OCI-LY7 (cell line): ENCODE results near the gene KCNT1. TPM values are rescaled to one million over a fixed set of nuclear protein-coding genes. Genes with fewer than 3 reads are reported as not detected.

Source experiments
- BruUV-seq: library from RNA; stranded (reverse); fragments of 400-500 nt; replicated peaks from 2 replicates; lab custom pipeline; 2021; lab: Mats Ljungman, UMichigan
- CTCF ChIA-PET: fragments of 300-600 bp; sonication (Branson Sonifier 250); formaldehyde crosslinking; loops from one replicate; lab custom pipeline; 2022; ENCODE audit warnings: antibody characterized with exemption; ENCODE audit not compliant: unreplicated experiment; lab: Charles Lee
- POLR2A ChIA-PET: fragments of 300-600 bp; sonication (Branson Sonifier 250); formaldehyde crosslinking; loops from one replicate; lab custom pipeline; 2022; ENCODE audit warnings: antibody characterized with exemption; lab: Charles Lee
- DNase-seq: peaks from one replicate; pipeline ENCODE4 v3.0.0-alpha.2; 2015; ENCODE audit warnings: low spot score
- H2AFZ ChIP-seq: fragments of 200-600 bp; sonication (generic), shearing (Covaris generic); 2 replicates; pipeline ENCODE4 v1.6.1; 2014; ENCODE audit warnings: mild to moderate bottlenecking, antibody characterized with exemption, low read length, moderate library complexity
- H3K27ac ChIP-seq: fragments of 200-600 bp; sonication (generic); 2 replicates; pipeline ENCODE4 v1.5.1; 2014; ENCODE audit warnings: mixed run types, low read depth, mild to moderate bottlenecking, moderate library complexity, low read length, inconsistent platforms; ENCODE audit not compliant: poor library complexity, severe bottlenecking
- H3K36me3 ChIP-seq: fragments of 200-600 bp; sonication (generic); 2 replicates; pipeline ENCODE4 v1.6.1; 2014; ENCODE audit warnings: mild to moderate bottlenecking, antibody characterized with exemption, low read length, moderate library complexity, mixed read lengths; ENCODE audit not compliant: insufficient read depth
- H3K4me1 ChIP-seq: fragments of 200-600 bp; sonication (generic); 2 replicates; pipeline ENCODE4 v1.5.1; 2014; ENCODE audit warnings: mild to moderate bottlenecking, low read length; ENCODE audit not compliant: insufficient read depth, poor library complexity, severe bottlenecking
- H3K4me2 ChIP-seq: fragments of 200-600 bp; sonication (generic); 2 replicates; pipeline ENCODE4 v1.6.1; 2014; ENCODE audit warnings: mild to moderate bottlenecking, low read length
- H3K4me3 ChIP-seq: fragments of 200-600 bp; sonication (generic); 2 replicates; pipeline ENCODE4 v1.5.1; 2014; ENCODE audit warnings: mild to moderate bottlenecking, low read depth, low read length; ENCODE audit not compliant: poor library complexity, severe bottlenecking
- H3K79me2 ChIP-seq: fragments of 200-600 bp; sonication (generic); 2 replicates; pipeline ENCODE4 v1.6.1; 2016; ENCODE audit warnings: low read depth, mild to moderate bottlenecking, low read length, moderate library complexity, mixed read lengths; ENCODE audit not compliant: insufficient read depth
- H3K9me2 ChIP-seq: fragments of 200-600 bp; sonication (generic); 2 replicates; pipeline ENCODE4 v1.6.1; 2016; ENCODE audit warnings: mild to moderate bottlenecking, low read length, mixed read lengths; ENCODE audit not compliant: insufficient read depth
- H3K9me3 ChIP-seq: fragments of 200-600 bp; sonication (generic); 2 replicates; pipeline ENCODE4 v1.6.1; 2014; ENCODE audit warnings: mild to moderate bottlenecking, mixed run types, low read length, mixed read lengths
- H4K20me1 ChIP-seq: fragments of 200-600 bp; sonication (generic); 2 replicates; pipeline ENCODE4 v1.6.1; 2014; ENCODE audit warnings: mild to moderate bottlenecking, antibody characterized with exemption, low read length, moderate library complexity, mixed read lengths; ENCODE audit not compliant: insufficient read depth
- CTCF ChIP-seq: fragments of 200-600 bp; sonication (generic); conservative IDR thresholded peaks from 2 replicates; pipeline ENCODE4 v1.5.1; 2014; ENCODE audit warnings: mild to moderate bottlenecking, antibody characterized with exemption, low read length, moderate library complexity, mixed read lengths
- EZH2phosphoT487 ChIP-seq: fragments of 200-600 bp; sonication (generic); IDR thresholded peaks from 2 replicates; pipeline ENCODE4 v1.6.1; 2018; ENCODE audit warnings: low read depth, borderline replicate concordance, mild to moderate bottlenecking, mixed run types, antibody characterized with exemption, low read length, moderate library complexity, mixed read lengths
- intact Hi-C: fragments of 100-400 bp; cut with micrococcal nuclease; formaldehyde crosslinking; loops from one replicate; pipeline ENCODE4 v1.10.0; 2022; ENCODE audit not compliant: unreplicated experiment
- total RNA-seq, 2 experiments: library from RNA; depleted of rRNA in 1 of 2; stranded (reverse); fragments of >200 nt in 1 of 2; shearing (Covaris generic) in 1 of 2; gene quantifications; 2 replicates each; pipeline ENCODE4 v1.2.3, GENCODE V29; 2014 to 2022

KCNT1 gene
- total RNA-seq, 2 experiments from 2014 or later: not detected

- Histone ChIP-seq H3K4me1 (no peaks in the 10 kb centered on the region), H3K36me3 (peaks cover 76% of the 10 kb centered on the region; the same call in 1 of the 2 replicates), H3K9me2 (no peaks in the 10 kb centered on the region), H3K79me2 (no peaks in the 10 kb centered on the region), H4K20me1 (no peaks in the 10 kb centered on the region), H3K4me2 (no peak overlapping the region), H3K9me3 (no peaks in the 10 kb centered on the region), H3K27ac (no peak overlapping the region), H3K4me3 (no peak overlapping the region), H2AFZ (no peak overlapping the region)
- ChIA-PET POLR2A (no interaction called here), CTCF (no interaction called here)
- no peak for DNase-seq
- TF ChIP-seq EZH2phosphoT487: no peak
- TF ChIP-seq CTCF: no peak
- intact Hi-C loops: no loop called here
- BruUV-seq: no TSS peak
Observed at GRCh38 chr9:135813671-135814290, 111.8 kb downstream of the KCNT1 start.

DNA sequence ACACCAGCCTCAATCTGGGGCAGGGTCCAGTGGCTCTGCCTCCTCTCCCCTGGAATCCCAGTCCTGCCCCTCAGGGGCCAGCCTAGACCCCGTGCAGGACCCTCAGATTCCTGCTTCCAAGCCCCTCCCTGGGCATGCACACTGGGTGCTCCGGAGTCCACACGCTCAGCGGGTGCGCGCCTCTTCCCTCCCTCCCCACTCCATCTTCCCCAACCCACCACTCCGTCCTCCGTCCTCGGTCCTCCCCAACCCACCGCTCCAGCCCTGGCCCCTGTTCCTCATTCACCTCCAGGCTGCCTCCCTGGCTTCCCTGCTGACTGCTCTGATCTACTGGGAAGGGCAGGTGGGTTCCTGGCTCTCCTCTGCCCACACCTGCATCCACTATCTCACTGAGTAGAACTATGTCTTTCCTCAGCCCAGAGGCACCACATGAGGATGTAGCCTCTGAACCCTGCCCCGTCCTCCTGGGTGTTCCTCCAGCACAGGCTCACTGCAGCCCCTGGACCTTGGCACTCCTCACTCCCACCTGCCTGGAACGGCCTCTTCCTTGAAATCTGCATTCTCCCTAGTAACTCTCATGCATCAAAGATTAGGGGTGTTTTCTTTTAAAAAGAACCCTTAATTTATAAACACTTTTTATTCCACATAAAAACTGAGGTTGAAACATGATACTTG is 112.6 kb downstream of the KCNT1 start:
- H3K4me3 ChIP-seq: no peak overlapping the region
- H3K36me3 ChIP-seq: peaks cover 80% of the 10 kb centered on the region; the same call in 1 of the 2 replicates
- H3K4me2 ChIP-seq: no peak overlapping the region
- TF ChIP-seq CTCF (no peak), EZH2phosphoT487 (no peak)
- ChIA-PET POLR2A (no interaction called here), CTCF (no interaction called here)
- no peak overlapping the region for H3K27ac ChIP-seq
- H3K9me2 ChIP-seq: no peaks in the 10 kb centered on the region
- DNase-seq: no peak
- H3K79me2 ChIP-seq: no peaks in the 10 kb centered on the region
- H4K20me1 ChIP-seq: no peaks in the 10 kb centered on the region
- H3K4me1 ChIP-seq: no peaks in the 10 kb centered on the region
- intact Hi-C loops: no loop called here
- no peak overlapping the region for H2AFZ ChIP-seq
- H3K9me3 ChIP-seq: no peaks in the 10 kb centered on the region
- no TSS peak for BruUV-seq

DNA sequence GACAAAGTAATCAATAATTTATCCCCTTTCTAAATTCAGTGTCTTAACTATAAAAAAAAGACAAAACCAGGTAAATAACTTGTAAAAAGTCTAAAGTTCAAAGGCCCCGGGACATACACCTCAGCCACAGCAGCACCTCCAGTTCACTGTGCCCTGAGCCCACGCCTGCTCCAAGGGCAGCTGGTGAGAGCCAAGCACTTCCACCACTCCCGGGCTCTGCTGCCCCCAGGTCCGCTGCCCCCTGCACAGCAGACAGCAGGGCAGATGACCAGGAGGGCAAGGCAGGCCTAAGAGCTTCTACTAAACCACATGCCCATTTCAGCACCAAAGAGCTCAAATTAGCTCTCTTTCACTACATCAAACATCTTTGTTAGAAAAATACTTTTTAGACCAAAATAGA is 113.4 kb downstream of the KCNT1 start:
- Histone ChIP-seq H2AFZ (no peak overlapping the region), H3K4me2 (no peak overlapping the region), H3K4me3 (no peak overlapping the region), H3K4me1 (no peaks in the 10 kb centered on the region), H3K79me2 (no peaks in the 10 kb centered on the region), H3K9me2 (no peaks in the 10 kb centered on the region), H4K20me1 (no peaks in the 10 kb centered on the region), H3K36me3 (peaks cover 83% of the 10 kb centered on the region), H3K9me3 (no peaks in the 10 kb centered on the region), H3K27ac (no peak overlapping the region)
- intact Hi-C loops: no loop called here
- ChIA-PET CTCF (no interaction called here), POLR2A (no interaction called here)
- TF ChIP-seq CTCF (no peak), EZH2phosphoT487 (no peak)
- no TSS peak for BruUV-seq
- DNase-seq: no peak
